Activated CD8-positive, alpha-beta T cell treated with anti-CD3 and anti-CD28 coated beads for 36 hours (primary cell): ENCODE results near the gene IL17RB. TPM values are rescaled to one million over a fixed set of nuclear protein-coding genes. Genes with fewer than 3 reads are reported as not detected.

Experiments
- ATAC-seq: fragments of 200-7000 bp; cut with Tn5 transposase; one replicate; pipeline ENCODE4 v1.10.0; 2021; ENCODE audit warnings: mild to moderate bottlenecking, moderate library complexity
- CTCF ChIA-PET: fragments of 350-600 bp; sonication (Branson Sonifier 250); formaldehyde crosslinking; loops from one replicate; lab custom pipeline; 2021; ENCODE audit warnings: antibody characterized with exemption; lab: Charles Lee
- POLR2A ChIA-PET: fragments of 350-600 bp; sonication (Branson Sonifier 250); formaldehyde crosslinking; loops from one replicate; lab custom pipeline; 2021; ENCODE audit warnings: antibody characterized with exemption; lab: Charles Lee
- DNase-seq: peaks from one replicate; pipeline ENCODE4 v3.0.0-alpha.2; 2020
- H3K27ac Mint-ChIP-seq: one replicate; pipeline ENCODE4 v1.8.0; 2021; ENCODE audit warnings: mild to moderate bottlenecking, mixed read lengths
- H3K27me3 Mint-ChIP-seq: one replicate; pipeline ENCODE4 v1.8.0; 2021; ENCODE audit warnings: mixed read lengths
- H3K36me3 Mint-ChIP-seq: one replicate; pipeline ENCODE4 v1.8.0; 2021; ENCODE audit warnings: low read depth, mixed read lengths
- H3K4me1 Mint-ChIP-seq: one replicate; pipeline ENCODE4 v1.8.0; 2021; ENCODE audit warnings: low read depth, mixed read lengths
- H3K4me3 Mint-ChIP-seq: one replicate; pipeline ENCODE4 v1.8.0; 2021; ENCODE audit warnings: mild to moderate bottlenecking, moderate library complexity, mixed read lengths
- H3K9me3 Mint-ChIP-seq: one replicate; pipeline ENCODE4 v1.8.0; 2021; ENCODE audit warnings: mixed read lengths
- intact Hi-C: fragments of 100-400 bp; cut with micrococcal nuclease; formaldehyde crosslinking; loops from one replicate; pipeline ENCODE4 v1.10.0; 2022
- total RNA-seq, 2 experiments: library from RNA; stranded (reverse); gene quantifications; one replicate each; pipeline ENCODE4 v1.2.3, GENCODE V29; 2021
- TF ChIP-seq, protein P1 (sequence below): fragments of 200-600 bp; IDR thresholded peaks from one replicate; pipeline ENCODE4 v1.8.0; 2022; ENCODE audit warnings: antibody characterized with exemption, mild to moderate bottlenecking

The IL17RB gene
- total RNA-seq, 2 experiments from 2014 or later, result not detected

DNA sequence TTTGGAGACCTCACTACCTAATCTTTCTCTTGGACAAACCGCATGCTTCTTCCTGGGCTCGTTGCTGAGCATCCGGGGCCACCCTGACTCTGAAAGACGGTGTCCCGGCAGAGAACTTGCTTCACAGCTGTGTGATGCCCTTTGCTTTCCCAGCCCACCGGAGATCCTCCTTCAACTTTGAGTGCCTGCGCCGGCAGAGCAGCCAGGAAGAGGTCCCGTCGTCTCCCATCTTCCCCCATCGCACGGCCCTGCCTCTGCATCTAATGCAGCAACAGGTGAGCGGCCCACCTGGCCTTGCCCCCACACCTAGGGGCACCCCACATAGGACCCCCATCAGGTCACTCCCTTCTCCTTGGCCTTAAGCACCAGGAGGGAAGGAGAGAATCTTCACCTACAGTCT is 37.9 kb upstream of the IL17RB start:
- no peaks in the 10 kb centered on the region for H3K4me1 Mint-ChIP-seq
- H3K27me3 Mint-ChIP-seq, result peaks cover 3% of the 10 kb centered on the region
- ChIA-PET POLR2A (no interaction called here), CTCF (no interaction called here)
- DNase-seq (no peak), ATAC-seq (no peak)
- no peaks in the 10 kb centered on the region for H3K36me3 Mint-ChIP-seq
- H3K4me3 Mint-ChIP-seq, result no peak overlapping the region
- no peak overlapping the region for H3K27ac Mint-ChIP-seq
- H3K9me3 Mint-ChIP-seq, result no peaks in the 10 kb centered on the region
- TF ChIP-seq, protein P1, sequence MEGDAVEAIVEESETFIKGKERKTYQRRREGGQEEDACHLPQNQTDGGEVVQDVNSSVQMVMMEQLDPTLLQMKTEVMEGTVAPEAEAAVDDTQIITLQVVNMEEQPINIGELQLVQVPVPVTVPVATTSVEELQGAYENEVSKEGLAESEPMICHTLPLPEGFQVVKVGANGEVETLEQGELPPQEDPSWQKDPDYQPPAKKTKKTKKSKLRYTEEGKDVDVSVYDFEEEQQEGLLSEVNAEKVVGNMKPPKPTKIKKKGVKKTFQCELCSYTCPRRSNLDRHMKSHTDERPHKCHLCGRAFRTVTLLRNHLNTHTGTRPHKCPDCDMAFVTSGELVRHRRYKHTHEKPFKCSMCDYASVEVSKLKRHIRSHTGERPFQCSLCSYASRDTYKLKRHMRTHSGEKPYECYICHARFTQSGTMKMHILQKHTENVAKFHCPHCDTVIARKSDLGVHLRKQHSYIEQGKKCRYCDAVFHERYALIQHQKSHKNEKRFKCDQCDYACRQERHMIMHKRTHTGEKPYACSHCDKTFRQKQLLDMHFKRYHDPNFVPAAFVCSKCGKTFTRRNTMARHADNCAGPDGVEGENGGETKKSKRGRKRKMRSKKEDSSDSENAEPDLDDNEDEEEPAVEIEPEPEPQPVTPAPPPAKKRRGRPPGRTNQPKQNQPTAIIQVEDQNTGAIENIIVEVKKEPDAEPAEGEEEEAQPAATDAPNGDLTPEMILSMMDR, result no peak
- intact Hi-C loops, result no loop called here

DNA sequence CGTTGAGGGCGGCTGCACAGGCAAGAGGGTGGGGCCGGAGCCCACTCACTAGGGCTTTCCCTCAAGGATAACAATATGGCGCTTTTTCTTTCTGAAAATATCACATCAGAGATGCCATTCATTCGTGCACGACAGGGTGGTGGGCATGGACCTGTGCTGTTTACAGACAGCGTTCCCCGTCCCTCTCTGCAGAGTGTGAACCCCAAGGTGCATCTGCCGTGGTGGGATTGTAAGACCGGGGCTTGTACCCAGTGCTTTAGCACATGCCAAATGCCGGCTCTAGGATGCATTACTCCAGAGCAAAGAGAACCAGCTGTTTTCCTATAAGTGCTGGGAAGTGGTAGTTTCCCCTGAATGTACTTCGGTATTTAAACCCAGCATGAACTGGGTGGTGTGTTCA is 37.1 kb upstream of the IL17RB start:
- Mint-ChIP-seq H3K4me3 (no peak overlapping the region), H3K27ac (no peak overlapping the region), H3K36me3 (no peaks in the 10 kb centered on the region), H3K27me3 (peaks cover 3% of the 10 kb centered on the region), H3K4me1 (no peaks in the 10 kb centered on the region), H3K9me3 (no peaks in the 10 kb centered on the region)
- intact Hi-C loops, result no loop called here
- ChIA-PET CTCF (no interaction called here), POLR2A (no interaction called here)
- TF ChIP-seq, protein P1, result no peak
- no peak for DNase-seq
- no peak for ATAC-seq

DNA sequence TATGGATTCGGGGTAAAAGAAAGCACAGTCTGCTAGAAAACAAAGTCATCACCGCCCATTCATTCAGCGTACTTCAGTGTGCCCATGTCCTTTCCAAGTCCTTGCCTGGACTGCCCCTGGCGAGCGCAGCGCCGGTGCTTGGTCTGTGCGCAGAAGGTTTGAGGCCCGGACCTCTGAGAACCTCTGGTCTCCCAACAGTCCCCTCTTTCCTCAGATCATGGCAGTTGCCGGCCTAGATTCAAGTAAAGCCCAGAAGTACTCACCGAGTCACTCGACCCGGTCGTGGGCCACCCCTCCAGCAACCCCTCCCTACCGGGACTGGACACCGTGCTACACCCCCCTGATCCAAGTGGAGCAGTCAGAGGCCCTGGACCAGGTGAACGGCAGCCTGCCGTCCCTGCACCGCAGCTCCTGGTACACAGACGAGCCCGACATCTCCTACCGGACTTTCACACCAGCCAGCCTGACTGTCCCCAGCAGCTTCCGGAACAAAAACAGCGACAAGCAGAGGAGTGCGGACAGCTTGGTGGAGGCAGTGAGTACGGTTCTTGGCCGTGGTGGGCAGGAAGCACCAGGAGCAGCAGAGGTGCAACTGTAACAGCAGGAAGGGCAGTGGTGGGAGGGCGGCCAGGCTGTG is 36.5 kb upstream of the IL17RB start:
- DNase-seq (no peak), ATAC-seq (no peak)
- intact Hi-C loops, result no loop called here
- Mint-ChIP-seq H3K36me3 (no peaks in the 10 kb centered on the region), H3K9me3 (no peaks in the 10 kb centered on the region), H3K4me1 (no peaks in the 10 kb centered on the region), H3K27ac (no peak overlapping the region), H3K27me3 (peaks cover 3% of the 10 kb centered on the region), H3K4me3 (no peak overlapping the region)
- CTCF ChIA-PET, result no interaction called here
- POLR2A ChIA-PET, result no interaction called here
- TF ChIP-seq, protein P1, result no peak

DNA sequence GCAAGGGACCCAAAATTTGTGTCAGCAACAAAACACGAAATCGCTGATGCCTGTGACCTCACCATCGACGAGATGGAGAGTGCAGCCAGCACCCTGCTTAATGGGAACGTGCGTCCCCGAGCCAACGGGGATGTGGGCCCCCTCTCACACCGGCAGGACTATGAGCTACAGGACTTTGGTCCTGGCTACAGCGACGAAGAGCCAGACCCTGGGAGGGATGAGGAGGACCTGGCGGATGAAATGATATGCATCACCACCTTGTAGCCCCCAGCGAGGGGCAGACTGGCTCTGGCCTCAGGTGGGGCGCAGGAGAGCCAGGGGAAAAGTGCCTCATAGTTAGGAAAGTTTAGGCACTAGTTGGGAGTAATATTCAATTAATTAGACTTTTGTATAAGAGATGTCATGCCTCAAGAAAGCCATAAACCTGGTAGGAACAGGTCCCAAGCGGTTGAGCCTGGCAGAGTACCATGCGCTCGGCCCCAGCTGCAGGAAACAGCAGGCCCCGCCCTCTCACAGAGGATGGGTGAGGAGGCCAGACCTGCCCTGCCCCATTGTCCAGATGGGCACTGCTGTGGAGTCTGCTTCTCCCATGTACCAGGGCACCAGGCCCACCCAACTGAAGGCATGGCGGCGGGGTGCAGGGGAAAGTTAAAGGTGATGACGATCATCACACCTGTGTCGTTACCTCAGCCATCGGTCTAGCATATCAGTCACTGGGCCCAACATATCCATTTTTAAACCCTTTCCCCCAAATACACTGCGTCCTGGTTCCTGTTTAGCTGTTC is 35.0 kb upstream of the IL17RB start:
- intact Hi-C loops, result no loop called here
- ChIA-PET CTCF (no interaction called here), POLR2A (no interaction called here)
- Mint-ChIP-seq H3K36me3 (no peaks in the 10 kb centered on the region), H3K27me3 (peaks cover 3% of the 10 kb centered on the region), H3K27ac (no peak overlapping the region), H3K4me3 (no peak overlapping the region), H3K9me3 (no peaks in the 10 kb centered on the region), H3K4me1 (no peaks in the 10 kb centered on the region)
- TF ChIP-seq, protein P1, result no peak
- ATAC-seq (no peak), DNase-seq (no peak)

DNA sequence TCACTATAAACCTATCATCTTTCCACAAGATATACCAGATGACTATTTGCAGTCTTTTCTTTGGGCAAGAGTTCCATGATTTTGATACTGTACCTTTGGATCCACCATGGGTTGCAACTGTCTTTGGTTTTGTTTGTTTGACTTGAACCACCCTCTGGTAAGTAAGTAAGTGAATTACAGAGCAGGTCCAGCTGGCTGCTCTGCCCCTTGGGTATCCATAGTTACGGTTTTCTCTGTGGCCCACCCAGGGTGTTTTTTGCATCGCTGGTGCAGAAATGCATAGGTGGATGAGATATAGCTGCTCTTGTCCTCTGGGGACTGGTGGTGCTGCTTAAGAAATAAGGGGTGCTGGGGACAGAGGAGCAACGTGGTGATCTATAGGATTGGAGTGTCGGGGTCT is 33.9 kb upstream of the IL17RB start:
- H3K4me1 Mint-ChIP-seq, result no peaks in the 10 kb centered on the region
- DNase-seq (no peak), ATAC-seq (no peak)
- TF ChIP-seq, protein P1, result no peak
- ChIA-PET POLR2A (no interaction called here), CTCF (no interaction called here)
- H3K36me3 Mint-ChIP-seq, result no peaks in the 10 kb centered on the region
- H3K4me3 Mint-ChIP-seq, result no peak overlapping the region
- peaks cover 3% of the 10 kb centered on the region for H3K27me3 Mint-ChIP-seq
- no peaks in the 10 kb centered on the region for H3K9me3 Mint-ChIP-seq
- intact Hi-C loops, result no loop called here
- H3K27ac Mint-ChIP-seq, result no peak overlapping the region
